Gastrocnemius medialis (tissue), 4 donors: Measurements from ENCODE around the gene TNNT2.

Experiments
- CTCF ChIP-seq, 5 experiments: fragments of 450-650 bp in 3 of 5; fragments of 200-600 bp in 2 of 5; sonication (generic) in 2 of 5; IDR thresholded peaks in 4 of 5; conservative IDR thresholded peaks in 1 of 5; 1 replicate in 4 of 5; 2 replicates in 1 of 5; pipeline ENCODE4 v1.5.1; 2016 to 2019; ENCODE audit warnings: antibody characterized with exemption in 5 of 5, mild to moderate bottlenecking in 3 of 5, moderate library complexity in 3 of 5
- POLR2A ChIP-seq, 2 donors: fragments of 450-650 bp; IDR thresholded peaks; one replicate each; pipeline ENCODE4 v1.6.1; 2017; ENCODE audit warnings: antibody characterized with exemption in 2 of 2, mild to moderate bottlenecking in 2 of 2, moderate library complexity in 2 of 2

- TF ChIP-seq CTCF (IDR thresholded peaks at IDR 0.05 in 4 of 5, conservative IDR thresholded peaks at IDR 0.05 in 1 of 5) = no peak
- TF ChIP-seq POLR2A (IDR thresholded peaks at IDR 0.05) = no peak
Measured at GRCh38 chr1:201399352-201400126, 22.1 kb upstream of the TNNT2 start.
